Measurements from ENCODE around the gene ANKIB1.

Gene ANKIB1

GRCh38 chr7:92415225-92415624 is 169.5 kb downstream of the ANKIB1 start:
- TF ChIP-seq CTCF (IDR thresholded peaks at IDR 0.05; ENCODE audit: extremely low read depth, insufficient read depth, missing control alignments): no peak
- no peak for DNase-seq (ENCODE audit: low spot score)

GRCh38 chr7:92417913-92418312 is 172.1 kb downstream of the ANKIB1 start:
- no peak for DNase-seq (ENCODE audit: low spot score)
- no peak for TF ChIP-seq CTCF (IDR thresholded peaks at IDR 0.05; ENCODE audit: extremely low read depth, insufficient read depth, missing control alignments)
- in situ Hi-C loops (cut with MboI; ENCODE audit: low pct_unique_long_range_greater_than_20kb, low sequenced_read_pairs, unreplicated experiment): no loop called here

More at GRCh38 chr7:92415225-92415624, 169.5 kb downstream of the ANKIB1 start:
- in situ Hi-C loops (cut with MboI; ENCODE audit: low pct_unique_long_range_greater_than_20kb, low sequenced_read_pairs, unreplicated experiment): no loop called here

- in situ Hi-C loops (cut with MboI; ENCODE audit: low pct_unique_long_range_greater_than_20kb, low sequenced_read_pairs, unreplicated experiment): no loop called here
Measured at GRCh38 chr7:92421676-92422435, 176.1 kb downstream of the ANKIB1 start.

GRCh38 chr7:92422926-92423325 is 177.2 kb downstream of the ANKIB1 start:
- DNase-seq (ENCODE audit: low spot score): no peak
- in situ Hi-C loops (cut with MboI; ENCODE audit: low pct_unique_long_range_greater_than_20kb, low sequenced_read_pairs, unreplicated experiment): no loop called here
- TF ChIP-seq CTCF (IDR thresholded peaks at IDR 0.05; ENCODE audit: extremely low read depth, insufficient read depth, missing control alignments): no peak

More at GRCh38 chr7:92421676-92422435, 176.1 kb downstream of the ANKIB1 start:
- DNase-seq (ENCODE audit: low spot score): no peak
- TF ChIP-seq CTCF (IDR thresholded peaks at IDR 0.05; ENCODE audit: extremely low read depth, insufficient read depth, missing control alignments): no peak

GRCh38 chr7:92423710-92424131 is 177.9 kb downstream of the ANKIB1 start:
- in situ Hi-C loops (cut with MboI; ENCODE audit: low pct_unique_long_range_greater_than_20kb, low sequenced_read_pairs, unreplicated experiment): no loop called here
- TF ChIP-seq CTCF (IDR thresholded peaks at IDR 0.05; ENCODE audit: extremely low read depth, insufficient read depth, missing control alignments): no peak
- no peak for DNase-seq (ENCODE audit: low spot score)

- TF ChIP-seq CTCF (IDR thresholded peaks at IDR 0.05; ENCODE audit: extremely low read depth, insufficient read depth, missing control alignments): no peak
- in situ Hi-C loops (cut with MboI; ENCODE audit: low pct_unique_long_range_greater_than_20kb, low sequenced_read_pairs, unreplicated experiment): loop anchor here (25.0 kb wide), 1 partner anchor 588 kb away; no protein-coding TSS in a partner anchor
- no peak for DNase-seq (ENCODE audit: low spot score)
Measured at GRCh38 chr7:92425311-92425947, 179.7 kb downstream of the ANKIB1 start.

Measured in GM13977 (cell line).